Smooth muscle cell (in vitro differentiated cells): ENCODE data around the gene TALDO1. TPM values are rescaled to one million over a fixed set of nuclear protein-coding genes. Genes with fewer than 3 reads are reported as not detected.

ENCODE experiments used
- DNase-seq: peaks from one replicate; lab custom pipeline; 2025; ENCODE audit not compliant: unreplicated experiment; lab: John Stamatoyannopoulos, UW
- H2AFZ ChIP-seq: fragments of 200-600 bp; sonication (generic); 2 replicates; pipeline ENCODE4 v1.6.0; 2016; ENCODE audit warnings: antibody characterized with exemption, low read depth, mild to moderate bottlenecking
- H3F3A ChIP-seq: fragments of 200-600 bp; sonication (generic); 2 replicates; pipeline ENCODE4 v1.6.0; 2017; ENCODE audit warnings: antibody characterized with exemption, low read depth
- H3K27ac ChIP-seq: fragments of 200-600 bp; sonication (generic); 2 replicates; pipeline ENCODE4 v1.5.1; 2016; ENCODE audit warnings: low read depth, mild to moderate bottlenecking
- H3K27me3 ChIP-seq: fragments of 200-600 bp; sonication (generic); 2 replicates; pipeline ENCODE4 v1.6.1; 2016; ENCODE audit warnings: low read depth, mild to moderate bottlenecking
- H3K36me3 ChIP-seq: fragments of 200-600 bp; sonication (generic); 2 replicates; pipeline ENCODE4 v1.5.1; 2016; ENCODE audit warnings: low read depth
- H3K4me1 ChIP-seq: fragments of 200-600 bp; sonication (generic); 2 replicates; pipeline ENCODE4 v1.5.1; 2016; ENCODE audit warnings: low read depth
- H3K4me2 ChIP-seq: fragments of 200-600 bp; sonication (generic); 2 replicates; pipeline ENCODE4 v1.6.0; 2016; ENCODE audit warnings: mild to moderate bottlenecking
- H3K4me3 ChIP-seq: fragments of 200-600 bp; sonication (generic); 2 replicates; pipeline ENCODE4 v1.5.1; 2016; ENCODE audit warnings: mild to moderate bottlenecking
- H3K79me2 ChIP-seq: fragments of 200-600 bp; sonication (generic); 2 replicates; pipeline ENCODE4 v1.6.0; 2016; ENCODE audit warnings: low read depth, mild to moderate bottlenecking
- H3K9ac ChIP-seq: fragments of 200-600 bp; sonication (generic); 2 replicates; pipeline ENCODE4 v1.6.0; 2016; ENCODE audit warnings: low read depth
- H3K9me3 ChIP-seq: fragments of 200-600 bp; sonication (generic); replicated peaks from 2 replicates; pipeline ENCODE4 v1.5.1; 2016; ENCODE audit warnings: low read depth
- H4K20me1 ChIP-seq: fragments of 200-600 bp; sonication (generic); 2 replicates; pipeline ENCODE4 v1.6.0; 2016; ENCODE audit warnings: low read depth
- CTCF ChIP-seq: fragments of 200-600 bp; sonication (generic); IDR thresholded peaks from 2 replicates; pipeline ENCODE4 v1.5.1; 2017; ENCODE audit warnings: borderline replicate concordance, mild to moderate bottlenecking, antibody characterized with exemption; ENCODE audit not compliant: insufficient read depth, poor library complexity, severe bottlenecking
- WGBS: methylation state at CpG from one replicate; pipeline ENCODE4 v1.1.7; 2016; ENCODE audit warnings: low lambda C conversion rate; 5-methylcytosine and 5-hydroxymethylcytosine counted together
- polyA plus RNA-seq: library from polyadenylated mRNA; unstranded; fragments of >200 nt; fragmentation: Nextera tagmentation; extraction: Ambion mirVana; gene quantifications from 2 replicates; pipeline ENCODE4 v1.2.1, GENCODE V29; 2016
- total RNA-seq: library from RNA; depleted of rRNA; stranded (reverse); fragments of >200 nt; gene quantifications from 2 replicates; pipeline ENCODE4 v1.2.3, GENCODE V29; 2014

Gene TALDO1
- total and polyA plus RNA-seq, 2 experiments from 2014 or later, result 100 to 155 TPM

DNA sequence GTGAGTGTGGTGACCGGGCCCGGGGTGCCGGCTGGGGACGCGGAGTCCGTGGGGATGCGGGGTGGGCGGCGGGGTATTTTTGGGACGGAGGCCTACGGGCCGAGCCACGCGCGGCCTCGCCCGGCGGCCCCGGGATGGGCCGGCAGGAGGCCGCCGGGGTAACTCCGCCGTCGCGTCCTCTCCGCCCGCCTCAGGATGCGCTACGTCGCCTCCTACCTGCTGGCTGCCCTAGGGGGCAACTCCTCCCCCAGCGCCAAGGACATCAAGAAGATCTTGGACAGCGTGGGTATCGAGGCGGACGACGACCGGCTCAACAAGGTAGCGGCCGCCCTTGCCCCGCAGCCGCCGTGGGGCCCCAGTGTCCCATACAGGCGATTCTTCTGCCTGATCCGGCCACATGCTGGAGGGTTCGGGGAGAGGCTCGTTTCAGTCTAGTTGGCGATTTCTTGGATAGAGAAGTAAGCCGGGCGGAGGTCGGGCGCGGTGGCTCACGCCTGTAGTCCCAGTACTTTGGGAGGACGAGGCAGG lies 62.8 kb downstream of the TALDO1 start:
- Histone ChIP-seq H3K36me3 (no peaks in the 10 kb centered on the region), H3K9ac (peak overlapping the region; percentile 98), H3K4me2 (peak overlapping the region; percentile 99), H3K79me2 (peaks cover 38% of the 10 kb centered on the region), H4K20me1 (peaks cover 35% of the 10 kb centered on the region), H3K9me3 (no peaks in the 10 kb centered on the region), H3K4me3 (peak overlapping the region; percentile 95), H3K4me1 (peaks cover 15% of the 10 kb centered on the region), H2AFZ (no peak overlapping the region), H3K27ac (peak overlapping the region; percentile 98), H3F3A (peaks cover 11% of the 10 kb centered on the region), H3K27me3 (no peaks in the 10 kb centered on the region)
- TF ChIP-seq CTCF, result no peak
- under 1% methylated on average over 41 of the region's 55 CpGs for WGBS
- DNase-seq, result no peak

DNA sequence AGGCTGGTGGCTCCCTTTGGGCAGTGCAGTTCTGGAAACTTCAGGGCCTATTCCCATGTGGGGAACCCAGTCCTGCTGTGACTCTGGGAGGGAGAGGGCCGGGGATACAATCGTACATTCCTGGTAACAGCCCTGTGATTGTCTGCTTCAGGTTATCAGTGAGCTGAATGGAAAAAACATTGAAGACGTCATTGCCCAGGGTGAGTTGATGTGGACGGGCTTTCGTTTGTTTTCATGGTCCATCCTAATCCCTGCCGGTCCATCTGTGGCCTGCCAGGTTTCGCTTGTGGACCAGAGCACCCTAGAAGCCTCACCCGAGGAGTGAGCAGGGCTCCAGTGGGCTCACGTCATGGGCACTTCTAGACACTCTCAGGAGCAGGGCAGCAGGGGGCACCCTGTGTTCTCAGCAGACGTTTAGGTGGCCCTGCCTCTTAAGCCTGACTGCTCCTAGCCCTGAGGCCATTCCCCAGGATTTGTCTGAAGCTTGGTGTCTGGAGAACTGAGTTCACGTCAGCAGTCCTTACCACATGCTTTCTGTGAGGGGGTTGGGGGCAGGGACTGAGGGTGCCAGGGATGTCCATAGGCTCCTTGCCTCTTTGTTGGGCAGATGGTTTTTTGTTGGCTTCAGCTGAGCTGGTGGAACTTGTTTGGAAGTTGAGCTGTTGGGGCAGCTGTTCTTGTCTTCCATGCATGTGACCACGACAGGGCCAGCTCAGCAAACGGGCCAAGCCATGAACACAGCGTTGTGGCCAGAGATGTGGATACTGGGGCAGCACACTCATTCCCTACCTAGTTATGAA lies 64.4 kb downstream of the TALDO1 start:
- Histone ChIP-seq H3K4me2 (peak overlapping the region; percentile 99), H3K27ac (peak overlapping the region; percentile 98), H3K36me3 (no peaks in the 10 kb centered on the region), H3K9ac (peak overlapping the region; percentile 98), H3K79me2 (peaks cover 38% of the 10 kb centered on the region), H3K4me1 (peaks cover 15% of the 10 kb centered on the region), H3K27me3 (no peaks in the 10 kb centered on the region), H4K20me1 (peaks cover 35% of the 10 kb centered on the region), H3K9me3 (no peaks in the 10 kb centered on the region), H3K4me3 (no peak overlapping the region), H3F3A (peaks cover 11% of the 10 kb centered on the region), H2AFZ (no peak overlapping the region)
- DNase-seq, result no peak
- TF ChIP-seq CTCF, result no peak
- WGBS, result 84% methylated on average over 14 of the region's 14 CpGs

DNA sequence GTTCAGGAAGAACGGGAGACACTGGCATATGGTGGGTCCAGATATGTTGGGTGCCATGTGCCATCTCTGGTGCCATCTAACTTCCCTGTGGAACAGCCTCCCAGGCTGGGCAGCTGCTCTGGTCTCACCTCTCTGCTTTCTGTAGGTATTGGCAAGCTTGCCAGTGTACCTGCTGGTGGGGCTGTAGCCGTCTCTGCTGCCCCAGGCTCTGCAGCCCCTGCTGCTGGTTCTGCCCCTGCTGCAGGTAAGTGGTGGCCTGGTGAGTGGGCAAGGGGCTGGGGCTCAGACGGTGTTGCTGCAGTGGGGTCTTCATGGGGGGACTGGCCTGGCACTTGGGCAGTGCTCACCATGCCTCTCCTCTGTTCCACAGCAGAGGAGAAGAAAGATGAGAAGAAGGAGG lies 65.1 kb downstream of the TALDO1 start:
- TF ChIP-seq CTCF, result no peak
- Histone ChIP-seq H3K27me3 (no peaks in the 10 kb centered on the region), H3K36me3 (no peaks in the 10 kb centered on the region), H4K20me1 (peaks cover 35% of the 10 kb centered on the region), H3K9me3 (no peaks in the 10 kb centered on the region), H2AFZ (no peak overlapping the region), H3K4me3 (no peak overlapping the region), H3K9ac (no peak overlapping the region), H3K4me1 (peaks cover 15% of the 10 kb centered on the region), H3K4me2 (no peak overlapping the region), H3K79me2 (peaks cover 38% of the 10 kb centered on the region), H3F3A (peaks cover 11% of the 10 kb centered on the region), H3K27ac (no peak overlapping the region)
- DNase-seq, result no peak
- WGBS, result 95% methylated on average over 3 of the region's 3 CpGs
